Retina (tissue), 1 donor: ENCODE data around the gene CARNS1.
A peak's percentile ranks its signal among the peaks of the same experiment; 100 is the strongest.

Source experiments
- DNase-seq: peaks from one replicate; pipeline ENCODE4 v3.0.0-alpha.2; 2016

CARNS1 gene

GRCh38 chr11:67468456-67468758 is 52.9 kb downstream of the CARNS1 start:
- no peak for DNase-seq

- peak; percentile 88 for DNase-seq
Observed at GRCh38 chr11:67468759-67469507, 53.5 kb downstream of the CARNS1 start, which contains the start of gene TMEM134. TMEM134 (minus strand) TSS chr11:67469251; CDS start chr11:67469192, 59 bp downstream.

DNA sequence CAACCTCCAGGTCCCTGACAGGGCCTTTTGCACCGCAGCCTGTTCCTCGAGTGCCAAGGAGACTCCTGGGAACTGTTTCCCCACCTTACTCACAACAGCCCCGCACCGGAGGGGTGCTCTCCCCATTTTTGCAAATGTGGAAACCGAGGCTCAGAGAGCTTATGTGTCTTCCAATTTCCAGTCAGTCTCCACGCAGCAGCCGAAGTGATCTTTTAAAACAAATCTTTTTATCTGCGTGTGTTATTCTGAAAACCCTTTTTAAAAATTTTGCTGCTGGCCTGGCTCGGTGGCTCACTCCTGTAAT is 54.0 kb downstream of the CARNS1 start:
- DNase-seq = no peak

DNA sequence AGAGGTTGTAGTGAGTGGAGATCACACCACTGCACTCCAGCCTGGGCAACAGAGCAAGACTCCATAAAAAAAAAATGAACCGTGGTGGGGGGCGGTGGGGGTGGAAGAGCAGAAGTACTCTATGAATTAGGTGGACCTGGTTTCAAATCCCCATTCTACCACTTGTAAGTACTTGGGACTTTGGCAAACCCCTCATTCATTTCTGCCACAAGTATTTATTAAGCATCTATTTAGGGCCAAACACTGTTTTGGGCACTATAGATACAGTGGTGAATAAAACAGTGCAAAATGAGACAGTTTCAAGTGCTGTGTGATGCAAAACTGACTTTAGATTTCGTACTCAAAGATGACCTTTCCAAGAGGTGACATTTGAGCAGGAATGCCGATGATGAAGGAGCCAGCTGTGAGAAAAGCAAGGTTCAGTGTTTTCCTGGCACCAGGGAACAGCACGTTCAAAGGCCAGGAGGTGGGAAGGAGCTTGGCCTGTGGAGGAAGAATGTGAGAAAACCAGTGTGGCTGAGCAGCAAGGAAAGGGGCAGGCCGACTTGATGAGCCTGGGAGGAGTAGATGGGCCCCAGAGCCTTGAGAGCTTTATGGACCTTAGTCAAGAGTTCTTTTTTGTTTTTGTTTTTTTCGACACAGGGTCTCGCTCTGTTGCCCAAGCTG is 55.0 kb downstream of the CARNS1 start:
- DNase-seq = no peak

GRCh38 chr11:67472882-67473281 is 57.4 kb downstream of the CARNS1 start:
- no peak for DNase-seq
